Measurements from ENCODE around the gene TRAPPC1.
A peak's percentile ranks its signal among the peaks of the same experiment; 100 is the strongest.

Gene TRAPPC1

DNA sequence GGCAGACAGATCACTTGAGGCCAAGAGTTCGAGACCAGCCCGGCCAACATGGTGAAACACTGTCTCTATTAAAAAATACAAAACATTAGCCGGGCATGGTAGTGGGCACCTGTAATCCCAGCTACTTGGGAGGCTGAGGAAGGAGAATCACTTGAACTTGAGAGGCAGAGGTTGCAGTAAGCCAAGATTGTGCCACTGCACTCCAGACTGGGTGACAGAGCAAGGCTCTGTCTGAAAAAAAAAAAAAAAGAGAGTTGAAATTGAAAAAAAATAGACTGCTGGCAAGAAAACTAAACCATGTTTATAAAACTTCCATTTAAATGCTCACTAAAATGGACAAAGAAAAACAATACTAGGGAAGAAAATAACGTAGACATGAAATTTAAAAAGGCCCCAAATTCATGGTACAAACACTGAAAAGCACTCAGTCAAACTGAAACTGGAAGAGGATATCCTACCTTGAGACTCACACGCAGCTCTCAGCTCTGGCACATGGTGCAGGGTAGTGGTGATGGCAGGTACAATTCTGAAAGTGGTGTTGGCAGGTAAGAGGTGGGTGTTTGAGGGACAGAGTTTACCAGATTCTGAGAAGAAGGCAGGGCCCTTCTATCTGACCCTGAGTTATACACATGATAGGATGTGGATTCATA is 19.5 kb upstream of the TRAPPC1 start:
- TF ChIP-seq CTCF (IDR thresholded peaks at IDR 0.05; ENCODE audit: extremely low read depth, insufficient read depth, missing control alignments), result no peak
- DNase-seq (ENCODE audit: low spot score), result peak; percentile 75
- in situ Hi-C loops (cut with MboI; ENCODE audit: low pct_unique_long_range_greater_than_20kb, low sequenced_read_pairs, unreplicated experiment), result no loop called here

- no peak for DNase-seq (ENCODE audit: low spot score)
- in situ Hi-C loops (cut with MboI; ENCODE audit: low pct_unique_long_range_greater_than_20kb, low sequenced_read_pairs, unreplicated experiment), result no loop called here
- TF ChIP-seq CTCF (IDR thresholded peaks at IDR 0.05; ENCODE audit: extremely low read depth, insufficient read depth, missing control alignments), result no peak
These were observed 18.8 kb upstream of the TRAPPC1 start for GRCh38 chr17:7950578-7950977.

GRCh38 chr17:7947651-7948050 is 15.9 kb upstream of the TRAPPC1 start:
- in situ Hi-C loops (cut with MboI; ENCODE audit: low pct_unique_long_range_greater_than_20kb, low sequenced_read_pairs, unreplicated experiment), result no loop called here
- no peak for DNase-seq (ENCODE audit: low spot score)
- no peak for TF ChIP-seq CTCF (IDR thresholded peaks at IDR 0.05; ENCODE audit: extremely low read depth, insufficient read depth, missing control alignments)

DNA sequence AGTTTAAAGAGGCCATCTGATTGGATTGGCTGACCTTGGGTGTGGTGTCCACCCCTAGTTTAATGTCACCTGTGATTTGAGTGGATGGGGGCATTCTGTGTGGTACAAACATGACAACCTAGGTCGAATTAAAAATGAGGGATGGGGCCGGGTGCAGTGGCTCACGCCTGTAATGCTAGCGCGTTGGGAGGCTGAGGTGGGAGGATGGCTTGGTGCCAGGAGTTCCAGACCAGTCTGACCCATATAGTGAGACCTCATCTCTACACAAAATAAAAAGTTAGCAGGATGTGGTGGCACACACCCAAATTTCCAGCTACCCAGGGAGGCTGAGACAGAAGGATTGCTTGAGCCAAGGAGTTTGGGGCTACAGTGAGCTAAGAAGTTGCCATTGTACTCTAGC is 14.7 kb upstream of the TRAPPC1 start:
- in situ Hi-C loops (cut with MboI; ENCODE audit: low pct_unique_long_range_greater_than_20kb, low sequenced_read_pairs, unreplicated experiment), result no loop called here
- no peak for DNase-seq (ENCODE audit: low spot score)
- no peak for TF ChIP-seq CTCF (IDR thresholded peaks at IDR 0.05; ENCODE audit: extremely low read depth, insufficient read depth, missing control alignments)

DNA sequence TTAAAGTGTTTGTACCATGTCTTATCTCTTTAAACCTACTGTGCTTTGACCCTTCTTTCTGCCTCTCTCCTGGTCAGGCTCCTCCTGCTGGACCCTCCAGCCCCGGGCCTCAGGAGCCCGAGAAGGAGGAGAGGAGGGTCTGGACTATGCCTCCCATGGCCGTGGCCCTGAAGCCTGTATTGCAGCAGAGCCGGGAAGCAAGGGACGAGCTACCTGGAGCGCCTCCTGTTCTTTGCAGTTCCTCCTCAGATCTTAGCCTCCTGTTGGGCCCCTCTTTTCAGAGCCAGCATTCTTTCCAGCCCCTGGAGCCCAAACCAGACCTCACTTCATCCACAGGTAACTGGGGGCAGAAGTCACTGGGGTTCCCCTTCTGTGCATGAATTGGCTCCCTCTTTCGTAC is 13.9 kb upstream of the TRAPPC1 start:
- in situ Hi-C loops (cut with MboI; ENCODE audit: low pct_unique_long_range_greater_than_20kb, low sequenced_read_pairs, unreplicated experiment), result no loop called here
- no peak for DNase-seq (ENCODE audit: low spot score)
- no peak for TF ChIP-seq CTCF (IDR thresholded peaks at IDR 0.05; ENCODE audit: extremely low read depth, insufficient read depth, missing control alignments)

- in situ Hi-C loops (cut with MboI; ENCODE audit: low pct_unique_long_range_greater_than_20kb, low sequenced_read_pairs, unreplicated experiment), result no loop called here
- no peak for DNase-seq (ENCODE audit: low spot score)
- no peak for TF ChIP-seq CTCF (IDR thresholded peaks at IDR 0.05; ENCODE audit: extremely low read depth, insufficient read depth, missing control alignments)
These were observed 12.6 kb upstream of the TRAPPC1 start for GRCh38 chr17:7944326-7944725.
